ENCODE data around the gene LSM14A.

The LSM14A gene

DNA sequence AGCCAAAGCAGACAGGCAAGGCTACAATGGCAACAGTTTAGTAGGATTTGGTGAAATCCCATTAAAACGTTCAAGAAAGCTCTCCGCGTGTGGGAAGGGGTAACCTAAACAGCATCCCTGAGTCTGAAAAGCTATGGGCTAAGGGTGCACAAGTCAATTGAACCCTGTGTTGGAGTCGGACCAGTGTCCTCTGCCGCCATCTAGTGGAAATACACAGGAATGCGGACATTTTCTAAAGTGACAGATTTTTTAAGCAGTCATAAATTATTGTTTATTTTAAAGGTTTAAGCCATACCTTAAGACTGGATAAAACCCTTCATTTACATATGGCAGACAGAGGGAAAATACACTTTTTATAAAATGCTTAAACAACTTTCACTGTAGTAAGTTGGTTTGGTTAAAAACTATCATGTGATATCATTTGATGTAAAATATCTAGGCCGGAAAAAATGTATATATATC is 26.5 kb upstream of the LSM14A start (continued):
- TF ChIP-seq, protein P1, sequence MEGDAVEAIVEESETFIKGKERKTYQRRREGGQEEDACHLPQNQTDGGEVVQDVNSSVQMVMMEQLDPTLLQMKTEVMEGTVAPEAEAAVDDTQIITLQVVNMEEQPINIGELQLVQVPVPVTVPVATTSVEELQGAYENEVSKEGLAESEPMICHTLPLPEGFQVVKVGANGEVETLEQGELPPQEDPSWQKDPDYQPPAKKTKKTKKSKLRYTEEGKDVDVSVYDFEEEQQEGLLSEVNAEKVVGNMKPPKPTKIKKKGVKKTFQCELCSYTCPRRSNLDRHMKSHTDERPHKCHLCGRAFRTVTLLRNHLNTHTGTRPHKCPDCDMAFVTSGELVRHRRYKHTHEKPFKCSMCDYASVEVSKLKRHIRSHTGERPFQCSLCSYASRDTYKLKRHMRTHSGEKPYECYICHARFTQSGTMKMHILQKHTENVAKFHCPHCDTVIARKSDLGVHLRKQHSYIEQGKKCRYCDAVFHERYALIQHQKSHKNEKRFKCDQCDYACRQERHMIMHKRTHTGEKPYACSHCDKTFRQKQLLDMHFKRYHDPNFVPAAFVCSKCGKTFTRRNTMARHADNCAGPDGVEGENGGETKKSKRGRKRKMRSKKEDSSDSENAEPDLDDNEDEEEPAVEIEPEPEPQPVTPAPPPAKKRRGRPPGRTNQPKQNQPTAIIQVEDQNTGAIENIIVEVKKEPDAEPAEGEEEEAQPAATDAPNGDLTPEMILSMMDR (tag by site-specific recombination; IDR thresholded peaks at IDR 0.05), result peak; percentile 93
- no peak for TF ChIP-seq ZSCAN16 (tag by site-specific recombination; IDR thresholded peaks at IDR 0.05)
- no peak for TF ChIP-seq ZNF624 (tag by site-specific recombination; IDR thresholded peaks at IDR 0.05)
- TF ChIP-seq, protein P2, sequence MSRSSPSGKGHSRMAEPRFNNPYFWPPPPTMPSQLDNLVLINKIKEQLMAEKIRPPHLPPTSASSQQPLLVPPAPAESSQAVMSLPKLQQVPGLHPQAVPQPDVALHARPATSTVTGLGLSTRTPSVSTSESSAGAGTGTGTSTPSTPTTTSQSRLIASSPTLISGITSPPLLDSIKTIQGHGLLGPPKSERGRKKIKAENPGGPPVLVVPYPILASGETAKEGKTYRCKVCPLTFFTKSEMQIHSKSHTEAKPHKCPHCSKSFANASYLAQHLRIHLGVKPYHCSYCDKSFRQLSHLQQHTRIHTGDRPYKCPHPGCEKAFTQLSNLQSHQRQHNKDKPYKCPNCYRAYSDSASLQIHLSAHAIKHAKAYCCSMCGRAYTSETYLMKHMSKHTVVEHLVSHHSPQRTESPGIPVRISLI (tag by site-specific recombination; IDR thresholded peaks at IDR 0.05), result no peak
- TF ChIP-seq, protein P3, sequence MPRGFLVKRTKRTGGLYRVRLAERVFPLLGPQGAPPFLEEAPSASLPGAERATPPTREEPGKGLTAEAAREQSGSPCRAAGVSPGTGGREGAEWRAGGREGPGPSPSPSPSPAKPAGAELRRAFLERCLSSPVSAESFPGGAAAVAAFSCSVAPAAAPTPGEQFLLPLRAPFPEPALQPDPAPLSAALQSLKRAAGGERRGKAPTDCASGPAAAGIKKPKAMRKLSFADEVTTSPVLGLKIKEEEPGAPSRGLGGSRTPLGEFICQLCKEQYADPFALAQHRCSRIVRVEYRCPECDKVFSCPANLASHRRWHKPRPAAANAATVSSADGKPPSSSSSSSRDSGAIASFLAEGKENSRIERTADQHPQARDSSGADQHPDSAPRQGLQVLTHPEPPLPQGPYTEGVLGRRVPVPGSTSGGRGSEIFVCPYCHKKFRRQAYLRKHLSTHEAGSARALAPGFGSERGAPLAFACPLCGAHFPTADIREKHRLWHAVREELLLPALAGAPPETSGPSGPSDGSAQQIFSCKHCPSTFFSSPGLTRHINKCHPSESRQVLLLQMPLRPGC (tag by site-specific recombination; IDR thresholded peaks at IDR 0.05), result no peak
- no peak for TF ChIP-seq SP2 (tag by site-specific recombination; IDR thresholded peaks at IDR 0.05)
- TF ChIP-seq MZF1 (tag by site-specific recombination; IDR thresholded peaks at IDR 0.05; ENCODE audit: borderline replicate concordance), result no peak
- no peak for TF ChIP-seq ZNF571 (tag by site-specific recombination; IDR thresholded peaks at IDR 0.05)
- 0 out of 2 replicates have a peak, but pooled peaks have one; percentile 38 for TF ChIP-seq ZFP37 (tag by site-specific recombination; IDR thresholded peaks at IDR 0.05)
- TF ChIP-seq, protein P4, sequence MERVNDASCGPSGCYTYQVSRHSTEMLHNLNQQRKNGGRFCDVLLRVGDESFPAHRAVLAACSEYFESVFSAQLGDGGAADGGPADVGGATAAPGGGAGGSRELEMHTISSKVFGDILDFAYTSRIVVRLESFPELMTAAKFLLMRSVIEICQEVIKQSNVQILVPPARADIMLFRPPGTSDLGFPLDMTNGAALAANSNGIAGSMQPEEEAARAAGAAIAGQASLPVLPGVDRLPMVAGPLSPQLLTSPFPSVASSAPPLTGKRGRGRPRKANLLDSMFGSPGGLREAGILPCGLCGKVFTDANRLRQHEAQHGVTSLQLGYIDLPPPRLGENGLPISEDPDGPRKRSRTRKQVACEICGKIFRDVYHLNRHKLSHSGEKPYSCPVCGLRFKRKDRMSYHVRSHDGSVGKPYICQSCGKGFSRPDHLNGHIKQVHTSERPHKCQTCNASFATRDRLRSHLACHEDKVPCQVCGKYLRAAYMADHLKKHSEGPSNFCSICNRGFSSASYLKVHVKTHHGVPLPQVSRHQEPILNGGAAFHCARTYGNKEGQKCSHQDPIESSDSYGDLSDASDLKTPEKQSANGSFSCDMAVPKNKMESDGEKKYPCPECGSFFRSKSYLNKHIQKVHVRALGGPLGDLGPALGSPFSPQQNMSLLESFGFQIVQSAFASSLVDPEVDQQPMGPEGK (tag by site-specific recombination; IDR thresholded peaks at IDR 0.05), result no peak
- TF ChIP-seq, protein P5, sequence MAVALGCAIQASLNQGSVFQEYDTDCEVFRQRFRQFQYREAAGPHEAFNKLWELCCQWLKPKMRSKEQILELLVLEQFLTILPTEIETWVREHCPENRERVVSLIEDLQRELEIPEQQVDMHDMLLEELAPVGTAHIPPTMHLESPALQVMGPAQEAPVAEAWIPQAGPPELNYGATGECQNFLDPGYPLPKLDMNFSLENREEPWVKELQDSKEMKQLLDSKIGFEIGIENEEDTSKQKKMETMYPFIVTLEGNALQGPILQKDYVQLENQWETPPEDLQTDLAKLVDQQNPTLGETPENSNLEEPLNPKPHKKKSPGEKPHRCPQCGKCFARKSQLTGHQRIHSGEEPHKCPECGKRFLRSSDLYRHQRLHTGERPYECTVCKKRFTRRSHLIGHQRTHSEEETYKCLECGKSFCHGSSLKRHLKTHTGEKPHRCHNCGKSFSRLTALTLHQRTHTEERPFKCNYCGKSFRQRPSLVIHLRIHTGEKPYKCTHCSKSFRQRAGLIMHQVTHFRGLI (tag by site-specific recombination; IDR thresholded peaks at IDR 0.05), result no peak
- TF ChIP-seq, protein P6, sequence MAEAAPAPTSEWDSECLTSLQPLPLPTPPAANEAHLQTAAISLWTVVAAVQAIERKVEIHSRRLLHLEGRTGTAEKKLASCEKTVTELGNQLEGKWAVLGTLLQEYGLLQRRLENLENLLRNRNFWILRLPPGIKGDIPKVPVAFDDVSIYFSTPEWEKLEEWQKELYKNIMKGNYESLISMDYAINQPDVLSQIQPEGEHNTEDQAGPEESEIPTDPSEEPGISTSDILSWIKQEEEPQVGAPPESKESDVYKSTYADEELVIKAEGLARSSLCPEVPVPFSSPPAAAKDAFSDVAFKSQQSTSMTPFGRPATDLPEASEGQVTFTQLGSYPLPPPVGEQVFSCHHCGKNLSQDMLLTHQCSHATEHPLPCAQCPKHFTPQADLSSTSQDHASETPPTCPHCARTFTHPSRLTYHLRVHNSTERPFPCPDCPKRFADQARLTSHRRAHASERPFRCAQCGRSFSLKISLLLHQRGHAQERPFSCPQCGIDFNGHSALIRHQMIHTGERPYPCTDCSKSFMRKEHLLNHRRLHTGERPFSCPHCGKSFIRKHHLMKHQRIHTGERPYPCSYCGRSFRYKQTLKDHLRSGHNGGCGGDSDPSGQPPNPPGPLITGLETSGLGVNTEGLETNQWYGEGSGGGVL (tag by site-specific recombination; IDR thresholded peaks at IDR 0.05), result no peak
- TF ChIP-seq ZFP41 (tag by site-specific recombination; IDR thresholded peaks at IDR 0.05; ENCODE audit: borderline replicate concordance), result no peak
- no peak for TF ChIP-seq ZNF169 (tag by site-specific recombination; IDR thresholded peaks at IDR 0.05)
- TF ChIP-seq, protein P7, sequence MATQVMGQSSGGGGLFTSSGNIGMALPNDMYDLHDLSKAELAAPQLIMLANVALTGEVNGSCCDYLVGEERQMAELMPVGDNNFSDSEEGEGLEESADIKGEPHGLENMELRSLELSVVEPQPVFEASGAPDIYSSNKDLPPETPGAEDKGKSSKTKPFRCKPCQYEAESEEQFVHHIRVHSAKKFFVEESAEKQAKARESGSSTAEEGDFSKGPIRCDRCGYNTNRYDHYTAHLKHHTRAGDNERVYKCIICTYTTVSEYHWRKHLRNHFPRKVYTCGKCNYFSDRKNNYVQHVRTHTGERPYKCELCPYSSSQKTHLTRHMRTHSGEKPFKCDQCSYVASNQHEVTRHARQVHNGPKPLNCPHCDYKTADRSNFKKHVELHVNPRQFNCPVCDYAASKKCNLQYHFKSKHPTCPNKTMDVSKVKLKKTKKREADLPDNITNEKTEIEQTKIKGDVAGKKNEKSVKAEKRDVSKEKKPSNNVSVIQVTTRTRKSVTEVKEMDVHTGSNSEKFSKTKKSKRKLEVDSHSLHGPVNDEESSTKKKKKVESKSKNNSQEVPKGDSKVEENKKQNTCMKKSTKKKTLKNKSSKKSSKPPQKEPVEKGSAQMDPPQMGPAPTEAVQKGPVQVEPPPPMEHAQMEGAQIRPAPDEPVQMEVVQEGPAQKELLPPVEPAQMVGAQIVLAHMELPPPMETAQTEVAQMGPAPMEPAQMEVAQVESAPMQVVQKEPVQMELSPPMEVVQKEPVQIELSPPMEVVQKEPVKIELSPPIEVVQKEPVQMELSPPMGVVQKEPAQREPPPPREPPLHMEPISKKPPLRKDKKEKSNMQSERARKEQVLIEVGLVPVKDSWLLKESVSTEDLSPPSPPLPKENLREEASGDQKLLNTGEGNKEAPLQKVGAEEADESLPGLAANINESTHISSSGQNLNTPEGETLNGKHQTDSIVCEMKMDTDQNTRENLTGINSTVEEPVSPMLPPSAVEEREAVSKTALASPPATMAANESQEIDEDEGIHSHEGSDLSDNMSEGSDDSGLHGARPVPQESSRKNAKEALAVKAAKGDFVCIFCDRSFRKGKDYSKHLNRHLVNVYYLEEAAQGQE (tag by site-specific recombination; IDR thresholded peaks at IDR 0.05), result no peak
- TF ChIP-seq ZNF626 (tag by site-specific recombination; IDR thresholded peaks at IDR 0.05), result no peak
- no peak for TF ChIP-seq ZFP69B (tag by site-specific recombination; IDR thresholded peaks at IDR 0.05)
- TF ChIP-seq, protein P8, sequence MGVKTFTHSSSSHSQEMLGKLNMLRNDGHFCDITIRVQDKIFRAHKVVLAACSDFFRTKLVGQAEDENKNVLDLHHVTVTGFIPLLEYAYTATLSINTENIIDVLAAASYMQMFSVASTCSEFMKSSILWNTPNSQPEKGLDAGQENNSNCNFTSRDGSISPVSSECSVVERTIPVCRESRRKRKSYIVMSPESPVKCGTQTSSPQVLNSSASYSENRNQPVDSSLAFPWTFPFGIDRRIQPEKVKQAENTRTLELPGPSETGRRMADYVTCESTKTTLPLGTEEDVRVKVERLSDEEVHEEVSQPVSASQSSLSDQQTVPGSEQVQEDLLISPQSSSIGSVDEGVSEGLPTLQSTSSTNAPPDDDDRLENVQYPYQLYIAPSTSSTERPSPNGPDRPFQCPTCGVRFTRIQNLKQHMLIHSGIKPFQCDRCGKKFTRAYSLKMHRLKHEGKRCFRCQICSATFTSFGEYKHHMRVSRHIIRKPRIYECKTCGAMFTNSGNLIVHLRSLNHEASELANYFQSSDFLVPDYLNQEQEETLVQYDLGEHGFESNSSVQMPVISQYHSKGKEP (tag by site-specific recombination; IDR thresholded peaks at IDR 0.05), result peak; percentile 5; the same call in 1 of the 2 replicates
- no peak for TF ChIP-seq KLF7 (tag by site-specific recombination; IDR thresholded peaks at IDR 0.05; ENCODE audit: borderline replicate concordance)
- 0 out of 2 replicates have a peak, but pooled peaks have one; percentile 36 for TF ChIP-seq ZSCAN30 (tag by site-specific recombination; IDR thresholded peaks at IDR 0.05)
- TF ChIP-seq SP7 (tag by site-specific recombination; IDR thresholded peaks at IDR 0.05), result peak; percentile 38; the same call in 1 of the 2 replicates
- no peak for TF ChIP-seq MEIS1 (CRISPR knock-in tag; IDR thresholded peaks at IDR 0.05; ENCODE audit: borderline replicate concordance)
- no peak for TF ChIP-seq ZNF202 (tag by site-specific recombination; IDR thresholded peaks at IDR 0.05; ENCODE audit: borderline replicate concordance)
- no peak for TF ChIP-seq ZNF16 (tag by site-specific recombination; IDR thresholded peaks at IDR 0.05; ENCODE audit: low read depth)
- TF ChIP-seq ZNF155 (tag by site-specific recombination; IDR thresholded peaks at IDR 0.05), result no peak
